ENCODE data around the gene GSK3B. TPM values are rescaled to one million over a fixed set of nuclear protein-coding genes. Genes with fewer than 3 reads are reported as not detected.

GSK3B gene
- total RNA-seq, 1 experiment from 2014 or later: 56.5 TPM

DNA sequence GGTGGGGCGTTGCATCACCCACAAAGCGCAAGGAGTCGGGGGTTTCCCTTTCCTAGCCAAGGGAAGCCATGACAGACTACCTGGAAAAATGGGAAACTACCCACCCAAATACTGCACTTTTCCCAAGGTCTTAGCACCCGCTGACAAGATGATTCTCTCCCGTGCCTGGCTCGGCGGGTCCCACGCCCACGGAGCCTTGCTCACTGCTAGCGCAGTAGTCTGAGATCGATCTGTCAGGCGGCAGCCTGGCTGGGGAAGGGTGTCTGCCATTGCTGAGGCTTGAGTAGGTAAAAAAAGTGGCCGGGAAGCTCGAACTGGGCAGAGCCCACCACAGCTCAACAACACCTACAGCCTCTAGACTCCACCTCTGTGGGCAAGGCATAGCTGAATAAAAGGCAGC is 112.9 kb downstream of the GSK3B start:
- Histone ChIP-seq H3K4me1 (ENCODE audit: insufficient read depth, low read length) (no peaks in the 10 kb centered on the region; the same call in 1 of the 2 replicates), H3K23ac (ENCODE audit: insufficient read length, low read depth, low read length) (no peak overlapping the region), H4K8ac (replicated peaks; ENCODE audit: insufficient read length, low read depth, low read length) (no peak overlapping the region), H3K14ac (ENCODE audit: insufficient read depth, low read length) (no peak overlapping the region), H2BK5ac (ENCODE audit: insufficient read length, low read length) (no peak overlapping the region), H3K4ac (ENCODE audit: low read depth, low read length) (no peak overlapping the region), H3K79me2 (ENCODE audit: insufficient read depth, low read length) (peaks cover 3% of the 10 kb centered on the region; the same call in 1 of the 2 replicates), H4K20me1 (ENCODE audit: control insufficient read depth, insufficient read depth, insufficient read length) (no peaks in the 10 kb centered on the region), H2BK20ac (ENCODE audit: low read depth, low read length, poor library complexity, severe bottlenecking) (no peak overlapping the region), H3K18ac (ENCODE audit: insufficient read length, low read depth, low read length) (no peak overlapping the region), H3K23me2 (ENCODE audit: insufficient read length, low read depth, low read length, poor library complexity, severe bottlenecking) (no peaks in the 10 kb centered on the region), H2AK5ac (ENCODE audit: insufficient read length, low read length) (no peak overlapping the region), H3K27me3 (ENCODE audit: insufficient read depth, low read length) (no peaks in the 10 kb centered on the region), H3K4me2 (ENCODE audit: insufficient read depth, insufficient read length, low read length) (no peak overlapping the region), H3K79me1 (ENCODE audit: insufficient read depth, low read depth, low read length, poor library complexity, severe bottlenecking) (no peaks in the 10 kb centered on the region), H2AFZ (ENCODE audit: low read length) (no peak overlapping the region), H3K27ac (ENCODE audit: insufficient read length, low read depth, low read length) (no peak overlapping the region), H4K91ac (ENCODE audit: insufficient read length, low read depth, low read length) (no peak overlapping the region), H3K9ac (ENCODE audit: extremely low read depth, insufficient read length, low read length) (no peak overlapping the region), H2BK15ac (ENCODE audit: low read depth, low read length) (no peak overlapping the region), H3T11ph (ENCODE audit: low read length) (no peak overlapping the region), H3K56ac (ENCODE audit: insufficient read length, low read depth, low read length) (no peak overlapping the region), H3K9me3 (ENCODE audit: control insufficient read depth, low read depth, low read length) (no peaks in the 10 kb centered on the region), H2BK120ac (ENCODE audit: low read depth, low read length, poor library complexity, severe bottlenecking) (no peak overlapping the region), H2BK12ac (ENCODE audit: insufficient read length, low read depth, low read length) (no peak overlapping the region), H4K5ac (ENCODE audit: insufficient read length, low read depth, low read length) (no peak overlapping the region)
- Mint-ChIP-seq H3K27me3 (ENCODE audit: low read depth) (no peaks in the 10 kb centered on the region), H3K4me1 (peaks cover 0 to 3% of the 10 kb centered on the region in 2 experiments; a peak in 2 of 4 replicates), H3K27ac (no peak overlapping the region; a peak in 1 of 7 replicates), H3K36me3 (ENCODE audit: insufficient read depth in 1 of 3, low read depth in 3 of 3) (peaks cover 25 to 48% (median 37%) of the 10 kb centered on the region in 3 experiments), H3K9me3 (peaks cover 24 to 30% of the 10 kb centered on the region in 2 experiments), H3K4me3 (no peak overlapping the region)
- no CpG with 5 or more reads among the region's 14 CpGs for WGBS (ENCODE audit: extremely low coverage, insufficient read length, low lambda C conversion rate)
- no peak for DNase-seq
- TF ChIP-seq CTCF (conservative IDR thresholded peaks at IDR 0.05): no peak
